LNCaP clone FGC (cell line): ENCODE measurements around the gene SV2C.

ENCODE experiments used
- DNase-seq: peaks from one replicate; pipeline ENCODE4 v3.0.0-alpha.2; 2011; ENCODE audit warnings: low read depth
- H3K4me3 ChIP-seq: 2 replicates; pipeline ENCODE4 v1.5.1; 2011; ENCODE audit warnings: mild to moderate bottlenecking, low read depth, low read length, control low read depth
- TF ChIP-seq, protein P1 (sequence below): IDR thresholded peaks from 2 replicates; pipeline ENCODE4 v1.5.1; 2012; ENCODE audit warnings: mild to moderate bottlenecking; ENCODE audit not compliant: control insufficient read depth, insufficient read depth; ENCODE audit errors: extremely low read depth

The SV2C gene

DNA sequence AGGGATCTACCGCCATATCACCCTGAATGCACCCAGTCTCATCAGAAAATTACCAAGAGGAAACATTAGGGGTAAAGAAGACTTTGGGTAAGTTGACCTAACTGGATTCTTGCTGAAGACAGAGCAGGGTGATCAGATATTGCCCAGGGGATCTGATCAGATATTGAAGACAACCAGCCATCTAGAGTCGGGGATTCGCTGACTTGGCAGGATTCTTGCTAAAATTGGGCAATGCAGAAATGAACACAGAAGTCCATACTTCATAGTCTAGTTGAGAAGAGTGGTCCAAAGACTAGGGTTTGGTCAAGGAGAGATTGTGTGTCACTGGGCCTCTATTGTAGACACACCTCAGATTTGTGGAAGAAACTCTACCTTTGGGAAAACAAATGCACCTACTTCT lies 107.2 kb downstream of the SV2C start:
- no peak overlapping the region for H3K4me3 ChIP-seq
- DNase-seq, result no peak
- TF ChIP-seq, protein P1, sequence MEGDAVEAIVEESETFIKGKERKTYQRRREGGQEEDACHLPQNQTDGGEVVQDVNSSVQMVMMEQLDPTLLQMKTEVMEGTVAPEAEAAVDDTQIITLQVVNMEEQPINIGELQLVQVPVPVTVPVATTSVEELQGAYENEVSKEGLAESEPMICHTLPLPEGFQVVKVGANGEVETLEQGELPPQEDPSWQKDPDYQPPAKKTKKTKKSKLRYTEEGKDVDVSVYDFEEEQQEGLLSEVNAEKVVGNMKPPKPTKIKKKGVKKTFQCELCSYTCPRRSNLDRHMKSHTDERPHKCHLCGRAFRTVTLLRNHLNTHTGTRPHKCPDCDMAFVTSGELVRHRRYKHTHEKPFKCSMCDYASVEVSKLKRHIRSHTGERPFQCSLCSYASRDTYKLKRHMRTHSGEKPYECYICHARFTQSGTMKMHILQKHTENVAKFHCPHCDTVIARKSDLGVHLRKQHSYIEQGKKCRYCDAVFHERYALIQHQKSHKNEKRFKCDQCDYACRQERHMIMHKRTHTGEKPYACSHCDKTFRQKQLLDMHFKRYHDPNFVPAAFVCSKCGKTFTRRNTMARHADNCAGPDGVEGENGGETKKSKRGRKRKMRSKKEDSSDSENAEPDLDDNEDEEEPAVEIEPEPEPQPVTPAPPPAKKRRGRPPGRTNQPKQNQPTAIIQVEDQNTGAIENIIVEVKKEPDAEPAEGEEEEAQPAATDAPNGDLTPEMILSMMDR, result no peak

DNA sequence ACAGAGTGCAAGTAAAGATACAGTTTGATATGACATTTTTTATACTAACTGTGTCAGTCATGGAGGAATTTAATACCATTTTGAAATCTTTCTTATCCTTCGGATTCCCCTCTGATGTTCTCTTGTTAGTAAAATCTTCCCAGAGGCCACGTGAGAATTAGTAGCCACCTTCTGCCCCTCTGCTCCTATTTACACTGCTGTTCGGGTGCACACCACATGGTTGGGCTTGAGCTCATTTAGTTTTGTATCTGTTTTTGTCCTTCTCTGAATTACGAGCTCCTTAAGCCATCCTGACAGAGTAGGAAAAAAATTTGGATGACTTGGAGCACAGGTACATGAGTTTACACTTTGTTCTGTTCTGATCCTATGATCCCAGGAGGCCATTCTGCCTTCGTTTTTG lies 109.7 kb downstream of the SV2C start:
- H3K4me3 ChIP-seq, result no peak overlapping the region

DNA sequence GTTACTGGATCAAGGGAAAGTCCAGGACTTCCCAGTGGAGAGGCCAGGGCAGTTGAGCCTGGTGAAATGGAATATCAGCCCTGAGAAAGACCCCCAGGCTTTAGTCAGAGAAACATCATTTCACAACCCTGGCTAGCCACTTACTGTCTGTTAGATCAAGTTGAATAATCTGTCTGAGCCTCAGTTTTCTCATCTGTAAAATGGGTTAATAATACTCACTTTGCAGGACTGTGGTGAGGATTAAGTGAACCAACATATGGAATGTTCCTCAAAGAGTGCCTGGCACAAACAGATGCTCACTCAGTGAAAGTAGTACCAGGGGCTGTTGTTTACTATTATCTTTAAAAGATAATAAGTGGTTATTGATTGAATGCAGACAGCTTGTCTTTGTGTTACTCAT lies 110.5 kb downstream of the SV2C start:
- no peak overlapping the region for H3K4me3 ChIP-seq
- DNase-seq, result no peak
- TF ChIP-seq, protein P1, result no peak

More for the DNA sequence above, 109.7 kb downstream of the SV2C start:
- TF ChIP-seq, protein P1, result no peak
- DNase-seq, result no peak

DNA sequence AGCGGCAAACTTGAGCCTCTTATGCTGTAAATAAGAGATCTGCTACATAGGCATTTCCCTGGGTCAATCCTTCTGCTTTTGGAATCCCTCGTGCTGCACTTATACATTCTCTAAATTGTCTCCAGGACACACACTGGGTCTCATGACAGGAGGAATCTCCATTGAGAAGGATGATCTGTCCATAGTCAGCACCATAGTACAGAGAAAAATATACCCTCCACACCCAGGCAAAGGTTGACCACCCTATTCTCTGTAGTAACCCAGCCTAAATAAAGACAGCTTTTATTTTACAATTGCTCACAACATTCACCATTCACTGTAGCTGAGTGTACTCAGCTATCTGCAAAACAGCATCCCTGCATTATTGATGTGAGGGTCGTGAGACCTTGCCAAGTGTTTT lies 111.2 kb downstream of the SV2C start:
- TF ChIP-seq, protein P1, result no peak
- no peak for DNase-seq
- no peak overlapping the region for H3K4me3 ChIP-seq

DNA sequence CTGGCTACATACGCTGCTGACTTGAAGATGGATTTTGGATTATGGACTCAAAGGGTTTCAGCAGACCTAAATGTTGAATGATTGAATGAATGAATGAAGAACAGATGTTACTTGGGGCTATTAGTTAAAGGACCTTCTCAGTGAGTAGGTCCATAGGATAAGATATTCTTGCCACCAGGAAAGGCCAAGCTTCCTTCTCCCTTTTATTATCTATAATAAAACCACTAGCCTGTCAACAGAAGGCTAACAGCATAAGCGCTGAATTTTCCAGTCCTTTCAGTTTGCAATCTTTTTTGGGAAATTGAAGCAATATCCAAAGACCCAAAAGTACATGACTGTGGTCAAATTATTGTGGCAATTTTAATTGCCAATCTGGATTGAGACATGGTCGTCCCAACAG lies 113.3 kb downstream of the SV2C start:
- no peak overlapping the region for H3K4me3 ChIP-seq
- DNase-seq, result no peak
- TF ChIP-seq, protein P1, result no peak

DNA sequence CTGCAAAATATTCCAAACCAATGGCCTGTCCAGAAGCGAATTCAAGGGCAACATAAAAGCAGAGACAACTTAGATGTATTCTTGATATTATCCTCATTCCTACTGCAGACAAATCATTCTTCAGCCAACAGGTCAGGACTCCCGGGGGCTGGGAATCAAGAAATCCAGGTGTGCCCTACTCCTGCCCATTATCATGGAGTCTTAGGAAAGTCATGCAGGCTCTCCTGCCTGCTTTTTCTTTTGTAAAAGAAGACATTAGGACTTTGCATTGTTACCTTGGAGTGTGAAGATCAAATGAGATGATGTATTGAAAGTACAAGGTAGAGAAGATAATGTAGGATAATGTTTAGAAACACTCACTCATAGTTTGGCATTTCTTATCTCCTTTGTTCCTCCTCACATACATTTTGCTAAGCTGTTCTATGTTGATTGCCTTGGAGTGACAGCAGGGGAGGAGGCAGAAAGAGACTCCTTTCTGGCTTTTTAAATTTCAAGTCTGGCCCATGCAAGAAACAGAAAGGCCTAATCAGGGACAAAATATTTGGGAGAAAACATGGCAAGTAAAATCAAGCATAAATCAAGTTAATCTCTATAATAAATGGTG lies 113.8 kb downstream of the SV2C start:
- no peak overlapping the region for H3K4me3 ChIP-seq
- DNase-seq, result no peak
- TF ChIP-seq, protein P1, result no peak

DNA sequence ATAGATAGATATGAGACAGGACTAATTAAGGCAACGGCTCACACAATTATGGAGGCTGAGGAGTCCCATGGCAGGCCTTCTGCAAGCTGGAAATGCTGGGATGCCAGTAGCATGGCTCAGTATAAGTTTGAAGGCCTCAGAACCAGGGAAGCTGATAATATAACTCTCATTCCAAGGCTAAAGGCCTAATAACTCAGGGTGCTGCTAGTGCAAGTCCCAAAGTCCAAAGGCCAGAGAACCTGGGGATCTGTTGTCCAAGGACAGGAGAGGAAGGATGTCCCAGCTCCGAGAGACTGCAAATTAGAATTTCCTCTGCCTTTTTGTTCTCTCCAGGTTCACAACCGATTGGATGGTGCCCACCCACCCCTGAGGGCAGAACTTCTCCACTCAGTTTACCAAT lies 114.5 kb downstream of the SV2C start:
- DNase-seq, result no peak
- TF ChIP-seq, protein P1, result no peak
- H3K4me3 ChIP-seq, result no peak overlapping the region
